Glutamatergic neuron (in vitro differentiated cells): Measurements from ENCODE around the gene HTRA3. TPM values are rescaled to one million over a fixed set of nuclear protein-coding genes. Genes with fewer than 3 reads are reported as not detected.

Experiments
- DNase-seq: peaks from one replicate; pipeline ENCODE4 v3.0.0; 2022
- H3K27ac Mint-ChIP-seq: one replicate; pipeline ENCODE4 v1.8.0; 2020; ENCODE audit warnings: mild to moderate bottlenecking, mixed read lengths, inconsistent platforms; ENCODE audit not compliant: unreplicated experiment
- H3K27me3 Mint-ChIP-seq: one replicate; pipeline ENCODE4 v1.8.0; 2020; ENCODE audit warnings: mild to moderate bottlenecking, moderate library complexity, mixed read lengths, inconsistent platforms; ENCODE audit not compliant: unreplicated experiment
- H3K36me3 Mint-ChIP-seq: one replicate; pipeline ENCODE4 v1.8.0; 2020; ENCODE audit warnings: mild to moderate bottlenecking, mixed read lengths, inconsistent platforms; ENCODE audit not compliant: unreplicated experiment
- H3K4me1 Mint-ChIP-seq: one replicate; pipeline ENCODE4 v1.8.0; 2020; ENCODE audit warnings: mild to moderate bottlenecking, low read depth, mixed read lengths, inconsistent platforms; ENCODE audit not compliant: unreplicated experiment
- H3K4me3 Mint-ChIP-seq: one replicate; pipeline ENCODE4 v1.8.0; 2020; ENCODE audit warnings: mild to moderate bottlenecking, mixed read lengths, inconsistent platforms; ENCODE audit not compliant: unreplicated experiment
- H3K9me3 Mint-ChIP-seq: one replicate; pipeline ENCODE4 v1.8.0; 2020; ENCODE audit warnings: mild to moderate bottlenecking, moderate library complexity, mixed read lengths, inconsistent platforms; ENCODE audit not compliant: unreplicated experiment
- total RNA-seq: library from RNA; stranded (reverse); fragmentation: NEBNext Ultra II Directional; extraction: Animal tissue kit (Norgen Biotek cat#: 25700); gene quantifications from one replicate; pipeline ENCODE4 v1.2.1, GENCODE V29; 2021; ENCODE audit not compliant: unreplicated experiment
- TF ChIP-seq, protein P1 (sequence below): fragments of 200-600 bp; sonication (generic); IDR thresholded peaks from one replicate; pipeline ENCODE4 v1.5.0; 2021; ENCODE audit not compliant: partially characterized antibody, unreplicated experiment

HTRA3 gene
- total RNA-seq, 1 donor from 2014 or later = 0.64 TPM

GRCh38 chr4:8262637-8263322, 6.8 kb upstream of the HTRA3 start:
- no peaks in the 10 kb centered on the region for H3K36me3 Mint-ChIP-seq
- peaks cover 9% of the 10 kb centered on the region for H3K27me3 Mint-ChIP-seq
- H3K4me1 Mint-ChIP-seq = peaks cover 7% of the 10 kb centered on the region
- no peak for DNase-seq
- no peak overlapping the region for H3K27ac Mint-ChIP-seq
- peaks cover 4% of the 10 kb centered on the region for H3K9me3 Mint-ChIP-seq
- TF ChIP-seq, protein P1, sequence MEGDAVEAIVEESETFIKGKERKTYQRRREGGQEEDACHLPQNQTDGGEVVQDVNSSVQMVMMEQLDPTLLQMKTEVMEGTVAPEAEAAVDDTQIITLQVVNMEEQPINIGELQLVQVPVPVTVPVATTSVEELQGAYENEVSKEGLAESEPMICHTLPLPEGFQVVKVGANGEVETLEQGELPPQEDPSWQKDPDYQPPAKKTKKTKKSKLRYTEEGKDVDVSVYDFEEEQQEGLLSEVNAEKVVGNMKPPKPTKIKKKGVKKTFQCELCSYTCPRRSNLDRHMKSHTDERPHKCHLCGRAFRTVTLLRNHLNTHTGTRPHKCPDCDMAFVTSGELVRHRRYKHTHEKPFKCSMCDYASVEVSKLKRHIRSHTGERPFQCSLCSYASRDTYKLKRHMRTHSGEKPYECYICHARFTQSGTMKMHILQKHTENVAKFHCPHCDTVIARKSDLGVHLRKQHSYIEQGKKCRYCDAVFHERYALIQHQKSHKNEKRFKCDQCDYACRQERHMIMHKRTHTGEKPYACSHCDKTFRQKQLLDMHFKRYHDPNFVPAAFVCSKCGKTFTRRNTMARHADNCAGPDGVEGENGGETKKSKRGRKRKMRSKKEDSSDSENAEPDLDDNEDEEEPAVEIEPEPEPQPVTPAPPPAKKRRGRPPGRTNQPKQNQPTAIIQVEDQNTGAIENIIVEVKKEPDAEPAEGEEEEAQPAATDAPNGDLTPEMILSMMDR = no peak
- H3K4me3 Mint-ChIP-seq = no peak overlapping the region

DNA sequence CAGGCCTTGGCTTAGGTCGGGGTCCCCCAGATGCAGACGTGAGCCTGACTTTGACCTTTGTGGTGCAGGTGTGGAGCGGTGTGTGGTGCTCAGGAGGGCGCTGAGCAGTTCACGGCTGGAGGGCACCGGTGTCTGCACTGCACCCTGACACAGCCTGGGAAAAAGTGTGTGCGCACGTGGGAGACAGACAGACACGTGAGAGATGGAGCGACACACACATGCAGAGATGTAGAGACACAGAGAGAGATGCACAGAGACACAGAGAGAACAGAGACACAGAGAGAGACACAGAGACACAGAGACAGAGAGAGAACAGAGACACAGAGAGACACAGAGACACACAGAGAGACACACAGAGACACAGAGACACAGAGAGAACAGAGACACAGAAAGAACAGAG, 6.2 kb upstream of the HTRA3 start:
- DNase-seq = no peak
- H3K27ac Mint-ChIP-seq = no peak overlapping the region
- H3K36me3 Mint-ChIP-seq = no peaks in the 10 kb centered on the region
- H3K27me3 Mint-ChIP-seq = peaks cover 9% of the 10 kb centered on the region
- peaks cover 5% of the 10 kb centered on the region for H3K9me3 Mint-ChIP-seq
- H3K4me1 Mint-ChIP-seq = peaks cover 7% of the 10 kb centered on the region
- TF ChIP-seq, protein P1 = no peak
- H3K4me3 Mint-ChIP-seq = no peak overlapping the region

GRCh38 chr4:8264106-8264505, 5.4 kb upstream of the HTRA3 start:
- peaks cover 7% of the 10 kb centered on the region for H3K4me1 Mint-ChIP-seq
- no peak for DNase-seq
- peaks cover 9% of the 10 kb centered on the region for H3K27me3 Mint-ChIP-seq
- H3K36me3 Mint-ChIP-seq = no peaks in the 10 kb centered on the region
- peaks cover 7% of the 10 kb centered on the region for H3K9me3 Mint-ChIP-seq
- TF ChIP-seq, protein P1 = no peak
- H3K4me3 Mint-ChIP-seq = no peak overlapping the region
- H3K27ac Mint-ChIP-seq = no peak overlapping the region

DNA sequence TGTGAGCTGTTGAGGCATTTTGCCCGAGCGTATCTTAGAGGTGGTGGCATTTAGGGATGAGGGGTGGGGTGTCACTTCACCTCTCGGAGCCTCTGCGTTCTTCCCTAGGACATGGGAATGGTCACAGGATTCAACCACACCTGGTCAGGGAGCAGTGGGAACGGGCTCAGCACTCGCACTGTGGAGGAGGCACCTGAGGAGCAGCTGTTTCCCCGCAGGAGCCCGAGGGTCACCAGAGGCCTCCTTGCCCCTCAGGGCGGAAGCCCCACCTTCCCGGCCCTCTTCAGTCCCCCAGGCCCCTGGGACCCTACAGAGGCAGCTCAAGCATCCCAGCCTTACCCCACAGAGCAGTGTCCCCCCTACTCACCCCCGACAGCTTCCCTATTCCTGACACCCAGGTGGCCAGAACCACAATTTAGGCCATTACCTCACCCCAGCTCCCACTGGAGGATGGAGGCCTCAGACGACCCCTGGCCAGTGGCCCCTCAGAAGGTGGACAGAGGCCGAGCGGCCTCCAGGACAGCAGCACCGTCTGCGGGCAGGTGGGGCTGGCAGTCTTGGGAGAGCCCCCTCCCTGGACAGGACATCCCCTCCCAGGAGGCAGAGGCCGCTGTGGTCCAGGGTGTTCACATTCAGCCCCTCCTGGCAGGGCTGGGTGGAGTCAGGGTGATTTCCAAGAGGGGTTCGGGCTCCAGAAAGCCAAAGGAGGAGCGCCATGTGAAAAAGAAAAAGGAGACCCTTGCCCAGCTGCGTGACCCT, 4.2 kb upstream of the HTRA3 start:
- DNase-seq = no peak
- peaks cover 6% of the 10 kb centered on the region for H3K27me3 Mint-ChIP-seq
- peaks cover 7% of the 10 kb centered on the region for H3K4me1 Mint-ChIP-seq
- peaks cover 7% of the 10 kb centered on the region for H3K9me3 Mint-ChIP-seq
- H3K4me3 Mint-ChIP-seq = no peak overlapping the region
- H3K27ac Mint-ChIP-seq = no peak overlapping the region
- TF ChIP-seq, protein P1 = no peak
- H3K36me3 Mint-ChIP-seq = no peaks in the 10 kb centered on the region

- no peak for DNase-seq
- no peak overlapping the region for H3K27ac Mint-ChIP-seq
- peaks cover 6% of the 10 kb centered on the region for H3K9me3 Mint-ChIP-seq
- no peak overlapping the region for H3K4me3 Mint-ChIP-seq
- no peaks in the 10 kb centered on the region for H3K36me3 Mint-ChIP-seq
- H3K27me3 Mint-ChIP-seq = peaks cover 9% of the 10 kb centered on the region
- TF ChIP-seq, protein P1 = no peak
- peaks cover 7% of the 10 kb centered on the region for H3K4me1 Mint-ChIP-seq
Observed at GRCh38 chr4:8266088-8266487, 3.5 kb upstream of the HTRA3 start.
